GM12873 (cell line): ENCODE data around the gene KCNJ16.

ENCODE experiments used
- CTCF ChIP-seq: IDR thresholded peaks from 2 replicates; pipeline ENCODE4 v1.5.1; 2012; ENCODE audit warnings: low read depth, mild to moderate bottlenecking, moderate library complexity, low read length, control low read depth; ENCODE audit not compliant: insufficient read depth; ENCODE audit errors: missing control alignments

KCNJ16 gene

DNA sequence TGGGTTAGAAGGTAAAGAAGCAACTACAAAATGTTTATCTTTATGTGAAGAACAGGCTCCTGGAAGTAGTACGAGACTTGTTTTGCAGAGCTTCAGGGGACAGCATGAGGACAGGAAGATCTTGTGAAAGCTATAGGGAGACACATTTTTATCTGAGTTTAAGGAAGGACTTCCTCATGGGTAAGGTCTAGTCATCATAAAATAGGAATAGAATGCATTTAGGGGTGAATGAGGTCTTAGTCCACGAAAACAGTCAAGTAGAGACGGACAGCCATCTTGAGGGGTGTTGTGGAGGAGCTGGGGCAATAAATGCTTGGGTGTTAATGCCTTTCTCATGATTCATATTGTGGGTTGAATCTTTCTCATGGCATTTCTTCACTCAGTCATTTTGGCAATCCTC is 24.3 kb downstream of the KCNJ16 start:
- TF ChIP-seq CTCF, result no peak

DNA sequence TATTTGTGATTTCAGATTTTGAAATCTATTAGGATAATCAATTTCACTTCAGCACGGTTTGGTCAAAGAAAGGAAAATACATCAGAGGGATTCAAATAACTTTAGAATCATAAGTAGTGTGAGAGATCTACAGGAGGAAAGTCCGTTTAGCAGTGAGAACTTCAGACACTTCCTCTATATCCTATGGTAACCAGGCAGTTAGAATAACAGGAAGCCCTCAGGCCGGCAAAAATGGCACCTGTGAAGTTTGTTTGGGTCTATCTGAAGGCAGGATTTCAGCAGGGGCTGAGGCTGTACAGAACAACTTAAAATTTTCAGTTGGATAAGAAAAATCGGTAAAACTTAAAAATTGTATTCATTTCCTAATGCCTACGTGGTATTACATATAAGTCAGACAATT is 24.9 kb downstream of the KCNJ16 start:
- TF ChIP-seq CTCF, result no peak

GRCh38 chr17:70100983-70101382 is 26.0 kb downstream of the KCNJ16 start:
- TF ChIP-seq CTCF, result no peak

- no peak for TF ChIP-seq CTCF
These were observed 27.5 kb downstream of the KCNJ16 start for GRCh38 chr17:70102531-70102930.

DNA sequence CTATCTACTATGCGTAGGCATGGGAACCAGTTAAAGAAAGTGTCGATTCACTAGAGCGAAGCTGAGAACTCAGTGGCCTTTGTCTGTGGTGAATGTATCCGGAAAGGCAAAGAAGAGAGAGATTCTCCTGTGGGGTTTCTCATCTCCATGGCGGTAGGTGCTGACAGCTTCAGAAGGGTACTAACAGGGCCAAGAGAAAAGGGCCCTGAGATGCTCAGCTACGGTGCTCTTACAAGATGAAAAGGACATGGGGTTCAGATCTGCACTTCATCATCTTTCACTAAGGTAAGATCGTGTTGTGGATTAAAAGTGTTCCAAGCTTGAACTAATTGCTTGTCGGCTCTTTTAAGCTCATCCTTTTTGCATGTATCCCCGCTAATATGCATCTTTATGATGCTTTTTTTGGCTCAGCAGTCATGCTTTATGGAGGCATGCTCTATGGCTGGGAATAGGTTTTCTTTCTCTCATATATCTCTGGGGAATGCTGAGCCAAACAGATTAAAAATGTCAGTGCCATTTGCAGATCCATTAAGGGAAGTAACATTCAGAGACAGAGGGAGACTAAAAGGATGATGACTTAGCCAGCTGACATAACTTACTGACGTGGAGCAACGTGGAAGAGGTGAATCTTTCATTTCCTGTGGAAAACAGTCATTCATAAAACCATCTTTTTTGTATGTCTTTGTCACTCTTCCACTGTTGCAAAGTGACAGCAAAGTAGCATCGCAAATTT is 29.9 kb downstream of the KCNJ16 start:
- TF ChIP-seq CTCF, result no peak

- no peak for TF ChIP-seq CTCF
These were observed 30.6 kb downstream of the KCNJ16 start for GRCh38 chr17:70105641-70106040.

DNA sequence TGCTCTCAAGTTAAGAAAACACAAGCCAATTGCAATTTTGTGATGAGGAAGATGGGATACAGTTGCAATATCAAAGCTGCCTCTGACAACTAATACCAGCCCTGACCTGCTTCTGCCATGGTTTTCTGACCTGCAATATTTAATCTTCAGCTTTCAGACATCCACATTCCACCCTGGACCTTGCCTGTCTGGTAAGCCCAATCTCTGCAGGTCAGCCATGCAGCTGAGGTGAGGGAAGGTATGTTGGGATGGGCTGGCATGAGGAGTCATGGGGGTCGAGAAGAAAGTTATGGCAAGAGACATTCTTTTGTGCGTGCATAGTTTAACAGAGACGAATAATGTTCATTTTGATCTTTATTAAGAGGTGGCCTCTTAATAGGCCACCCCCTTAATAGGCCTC is 31.5 kb downstream of the KCNJ16 start:
- no peak for TF ChIP-seq CTCF

GRCh38 chr17:70107441-70107840 is 32.4 kb downstream of the KCNJ16 start:
- TF ChIP-seq CTCF, result no peak
